PC-3 (cell line): ENCODE data around the gene CEBPZOS. TPM values are rescaled to one million over a fixed set of nuclear protein-coding genes. Genes with fewer than 3 reads are reported as not detected.

ENCODE experiments used
- ATAC-seq: fragments of 200-7000 bp; cut with Tn5 transposase; 2 replicates; pipeline ENCODE4 v1.9.1; 2020; ENCODE audit warnings: mild to moderate bottlenecking, moderate library complexity
- BruUV-seq: library from RNA; stranded (reverse); fragments of 400-500 nt; replicated peaks from 2 replicates; lab custom pipeline; 2021; lab: Mats Ljungman, UMichigan
- CTCF ChIA-PET: fragments of 300-600 bp; sonication (Branson Sonifier 250); formaldehyde crosslinking; loops from one replicate; lab custom pipeline; 2022; ENCODE audit warnings: antibody characterized with exemption; lab: Charles Lee
- POLR2A ChIA-PET: fragments of 300-600 bp; sonication (Branson Sonifier 250); formaldehyde crosslinking; loops from one replicate; lab custom pipeline; 2022; ENCODE audit warnings: antibody characterized with exemption; ENCODE audit not compliant: unreplicated experiment; lab: Charles Lee
- DNase-seq: peaks from one replicate; pipeline ENCODE4 v3.0.0-alpha.2; 2015
- H2AFZ ChIP-seq: fragments of 300-600 bp; sonication (generic); 2 replicates; pipeline ENCODE4 v1.6.0; 2016; ENCODE audit warnings: antibody characterized with exemption, low read length
- H3F3A ChIP-seq: fragments of 300-600 bp; sonication (generic); one replicate; pipeline ENCODE4 v1.6.0; 2017; ENCODE audit warnings: antibody characterized with exemption, low read length, control low read depth, mild to moderate bottlenecking; ENCODE audit not compliant: unreplicated experiment
- H3K27ac ChIP-seq: fragments of 300-600 bp; sonication (generic); 2 replicates; pipeline ENCODE4 v1.5.1; 2016; ENCODE audit warnings: mild to moderate bottlenecking, low read length
- H3K27me3 ChIP-seq: fragments of 300-600 bp; sonication (generic); 2 replicates; pipeline ENCODE4 v1.6.1; 2016; ENCODE audit warnings: low read length, mixed read lengths
- H3K36me3 ChIP-seq: fragments of 300-600 bp; sonication (generic); 2 replicates; pipeline ENCODE4 v1.6.1; 2016; ENCODE audit warnings: low read depth, mixed run types, low read length, mixed read lengths
- H3K4me1 ChIP-seq: fragments of 300-600 bp; sonication (generic); 2 replicates; pipeline ENCODE4 v1.5.1; 2016; ENCODE audit warnings: low read length; ENCODE audit not compliant: insufficient read depth
- H3K4me2 ChIP-seq: fragments of 300-600 bp; sonication (generic); 2 replicates; pipeline ENCODE4 v1.6.0; 2016; ENCODE audit warnings: low read length
- H3K4me3 ChIP-seq: fragments of 300-600 bp; sonication (generic); 2 replicates; pipeline ENCODE4 v1.5.1; 2016; ENCODE audit warnings: mild to moderate bottlenecking, low read length, mixed read lengths
- H3K79me2 ChIP-seq: fragments of 300-600 bp; sonication (generic); 2 replicates; pipeline ENCODE4 v1.6.1; 2017; ENCODE audit warnings: low read length, mixed read lengths
- H3K9ac ChIP-seq: fragments of 300-600 bp; sonication (generic); 2 replicates; pipeline ENCODE4 v1.6.0; 2016; ENCODE audit warnings: mild to moderate bottlenecking, low read length
- H3K9me2 ChIP-seq: fragments of 300-600 bp; sonication (generic); replicated peaks from 2 replicates; pipeline ENCODE4 v1.6.1; 2016; ENCODE audit warnings: mixed run types, low read length, mixed read lengths
- H3K9me3 ChIP-seq: fragments of 300-600 bp; sonication (generic); 2 replicates; pipeline ENCODE4 v1.6.1; 2016; ENCODE audit warnings: low read length, mixed read lengths
- H4K20me1 ChIP-seq: fragments of 300-600 bp; sonication (generic); 2 replicates; pipeline ENCODE4 v1.6.1; 2016; ENCODE audit warnings: low read length, mixed read lengths
- EZH2 ChIP-seq: fragments of 300-600 bp; sonication (generic); IDR thresholded peaks from one replicate; pipeline ENCODE4 v1.6.1; 2017; ENCODE audit warnings: antibody characterized with exemption, mild to moderate bottlenecking, low read length; ENCODE audit not compliant: unreplicated experiment
- EZH2phosphoT487 ChIP-seq: fragments of 300-600 bp; sonication (generic); IDR thresholded peaks from 2 replicates; pipeline ENCODE4 v1.6.1; 2018; ENCODE audit warnings: mild to moderate bottlenecking, antibody characterized with exemption, low read length, borderline replicate concordance
- intact Hi-C: fragments of 100-400 bp; cut with micrococcal nuclease; formaldehyde crosslinking; loops from 2 replicates; pipeline ENCODE4 v1.9.0; 2023
- total RNA-seq: library from RNA; depleted of rRNA; stranded (reverse); fragments of >200 nt; gene quantifications from 2 replicates; pipeline ENCODE4 v1.2.3, GENCODE V29; 2014
- TF ChIP-seq, protein P1 (sequence below): fragments of 300-600 bp; sonication (generic); conservative IDR thresholded peaks from 2 replicates; pipeline ENCODE4 v1.5.1; 2017; ENCODE audit warnings: antibody characterized with exemption, low read depth, mild to moderate bottlenecking, low read length

Gene CEBPZOS
- total RNA-seq, 1 experiment from 2014 or later: 30.8 TPM

DNA sequence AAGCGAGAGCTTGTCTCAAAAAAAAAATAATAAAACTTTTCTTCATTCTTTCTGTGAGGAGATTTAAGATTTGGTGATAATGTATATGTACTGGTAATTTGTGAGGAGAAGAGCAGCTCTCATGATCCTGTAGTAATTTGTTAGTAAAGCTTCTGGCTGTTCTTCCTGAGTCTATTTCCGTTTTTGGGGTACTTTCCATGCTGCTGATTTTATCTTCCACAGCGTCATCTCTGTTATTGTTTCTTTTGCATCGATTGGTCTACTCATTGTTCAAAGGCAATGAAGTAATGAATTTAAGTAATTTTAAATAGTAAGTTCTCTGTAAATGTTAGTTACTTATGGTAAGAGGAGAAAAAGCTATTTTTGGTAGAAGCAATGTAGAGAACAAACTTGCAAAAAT, 47.1 kb downstream of the CEBPZOS start:
- TF ChIP-seq EZH2 (no peak), EZH2phosphoT487 (no peak)
- TF ChIP-seq, protein P1, sequence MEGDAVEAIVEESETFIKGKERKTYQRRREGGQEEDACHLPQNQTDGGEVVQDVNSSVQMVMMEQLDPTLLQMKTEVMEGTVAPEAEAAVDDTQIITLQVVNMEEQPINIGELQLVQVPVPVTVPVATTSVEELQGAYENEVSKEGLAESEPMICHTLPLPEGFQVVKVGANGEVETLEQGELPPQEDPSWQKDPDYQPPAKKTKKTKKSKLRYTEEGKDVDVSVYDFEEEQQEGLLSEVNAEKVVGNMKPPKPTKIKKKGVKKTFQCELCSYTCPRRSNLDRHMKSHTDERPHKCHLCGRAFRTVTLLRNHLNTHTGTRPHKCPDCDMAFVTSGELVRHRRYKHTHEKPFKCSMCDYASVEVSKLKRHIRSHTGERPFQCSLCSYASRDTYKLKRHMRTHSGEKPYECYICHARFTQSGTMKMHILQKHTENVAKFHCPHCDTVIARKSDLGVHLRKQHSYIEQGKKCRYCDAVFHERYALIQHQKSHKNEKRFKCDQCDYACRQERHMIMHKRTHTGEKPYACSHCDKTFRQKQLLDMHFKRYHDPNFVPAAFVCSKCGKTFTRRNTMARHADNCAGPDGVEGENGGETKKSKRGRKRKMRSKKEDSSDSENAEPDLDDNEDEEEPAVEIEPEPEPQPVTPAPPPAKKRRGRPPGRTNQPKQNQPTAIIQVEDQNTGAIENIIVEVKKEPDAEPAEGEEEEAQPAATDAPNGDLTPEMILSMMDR: no peak
- H3K9ac ChIP-seq: no peak overlapping the region
- ChIA-PET POLR2A (no interaction called here), CTCF (interaction anchor here (0.6 kb wide), 1 partner anchor 74 kb away, joined by 3 read pairs; no protein-coding TSS in a partner anchor)
- no peak overlapping the region for H2AFZ ChIP-seq
- H3K36me3 ChIP-seq: peaks cover 53% of the 10 kb centered on the region
- intact Hi-C loops: no loop called here
- no peaks in the 10 kb centered on the region for H3K9me2 ChIP-seq
- no peak overlapping the region for H3K4me2 ChIP-seq
- no peaks in the 10 kb centered on the region for H4K20me1 ChIP-seq
- no peak overlapping the region for H3K27ac ChIP-seq
- no peaks in the 10 kb centered on the region for H3K79me2 ChIP-seq
- no TSS peak for BruUV-seq
- ATAC-seq (no peak), DNase-seq (no peak)
- H3K9me3 ChIP-seq: no peaks in the 10 kb centered on the region
- H3K4me3 ChIP-seq: no peak overlapping the region
- H3F3A ChIP-seq: no peaks in the 10 kb centered on the region
- no peaks in the 10 kb centered on the region for H3K27me3 ChIP-seq
- no peaks in the 10 kb centered on the region for H3K4me1 ChIP-seq

DNA sequence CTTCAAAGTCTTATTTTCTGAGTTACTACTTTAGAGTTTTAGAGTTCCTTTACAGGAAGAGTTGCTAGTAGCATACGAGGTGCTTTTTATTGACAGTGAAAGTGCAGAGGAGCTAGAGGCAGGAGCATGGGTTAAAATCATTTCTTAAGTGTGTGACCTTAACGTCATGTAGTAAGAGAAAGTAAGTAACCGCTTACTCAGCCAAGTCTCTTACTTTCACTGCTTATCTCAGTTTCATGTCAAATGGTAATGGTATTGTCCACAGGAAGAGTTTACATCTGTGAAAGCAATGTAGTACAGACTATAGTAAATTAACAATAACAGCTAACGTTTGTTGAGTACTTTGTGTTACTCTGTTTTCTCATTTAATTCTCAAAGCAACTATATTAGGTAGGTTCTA, 47.7 kb downstream of the CEBPZOS start:
- no TSS peak for BruUV-seq
- Histone ChIP-seq H2AFZ (no peak overlapping the region), H3K9me2 (no peaks in the 10 kb centered on the region), H3F3A (no peaks in the 10 kb centered on the region), H3K9me3 (no peaks in the 10 kb centered on the region), H3K4me3 (no peak overlapping the region), H3K27me3 (no peaks in the 10 kb centered on the region), H3K4me2 (no peak overlapping the region), H3K4me1 (no peaks in the 10 kb centered on the region), H3K36me3 (peaks cover 53% of the 10 kb centered on the region), H3K27ac (no peak overlapping the region), H4K20me1 (no peaks in the 10 kb centered on the region), H3K9ac (no peak overlapping the region), H3K79me2 (no peaks in the 10 kb centered on the region)
- ATAC-seq (no peak), DNase-seq (no peak)
- ChIA-PET POLR2A (no interaction called here), CTCF (no interaction called here)
- TF ChIP-seq EZH2: no peak
- TF ChIP-seq, protein P1: no peak
- TF ChIP-seq EZH2phosphoT487: no peak
- intact Hi-C loops: no loop called here

DNA sequence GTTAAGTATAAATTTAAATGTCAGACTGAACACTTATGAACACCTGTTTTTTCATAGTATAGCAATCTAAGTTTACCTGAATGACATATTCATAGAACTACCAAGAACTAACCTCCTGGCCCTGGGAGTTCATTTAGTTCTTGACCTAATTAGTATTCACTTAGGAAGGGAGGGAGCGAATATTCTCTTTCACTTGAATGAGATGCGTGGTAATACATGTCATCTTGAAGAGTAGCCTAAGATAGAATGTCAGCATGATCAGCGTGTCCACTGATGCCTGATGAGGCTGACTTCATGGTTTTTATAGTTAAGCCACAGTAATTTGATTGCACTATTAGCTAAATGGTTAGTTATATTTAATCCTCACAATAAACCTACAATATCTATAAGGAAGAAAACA, 48.5 kb downstream of the CEBPZOS start:
- no peaks in the 10 kb centered on the region for H3F3A ChIP-seq
- TF ChIP-seq, protein P1: no peak
- TF ChIP-seq EZH2phosphoT487: no peak
- TF ChIP-seq EZH2: no peak
- ChIA-PET POLR2A (no interaction called here), CTCF (no interaction called here)
- H3K27ac ChIP-seq: no peak overlapping the region
- H2AFZ ChIP-seq: no peak overlapping the region
- H3K4me2 ChIP-seq: no peak overlapping the region
- no peaks in the 10 kb centered on the region for H3K9me2 ChIP-seq
- H3K36me3 ChIP-seq: peaks cover 50% of the 10 kb centered on the region
- no peaks in the 10 kb centered on the region for H4K20me1 ChIP-seq
- no peak overlapping the region for H3K9ac ChIP-seq
- no peaks in the 10 kb centered on the region for H3K79me2 ChIP-seq
- H3K4me3 ChIP-seq: no peak overlapping the region
- no peaks in the 10 kb centered on the region for H3K27me3 ChIP-seq
- BruUV-seq: no TSS peak
- DNase-seq (no peak), ATAC-seq (no peak)
- intact Hi-C loops: no loop called here
- no peaks in the 10 kb centered on the region for H3K4me1 ChIP-seq
- H3K9me3 ChIP-seq: no peaks in the 10 kb centered on the region
